Brain microvascular endothelial cell (primary cell): ENCODE data around the gene DUSP5.

Experiments used
- DNase-seq: peaks from one replicate; pipeline ENCODE4 v3.0.0-alpha.2; 2020
- H3K27ac ChIP-seq: fragments of 250-450 bp; sonication (Bioruptor Pico); 2 replicates; pipeline ENCODE4 v1.5.1; 2020; ENCODE audit warnings: mild to moderate bottlenecking, moderate library complexity
- H3K27me3 ChIP-seq: fragments of 250-450 bp; sonication (Bioruptor Pico); replicated peaks from 2 replicates; pipeline ENCODE4 v1.5.1; 2020; ENCODE audit warnings: mild to moderate bottlenecking
- H3K36me3 ChIP-seq: fragments of 250-450 bp; sonication (Bioruptor Pico); replicated peaks from 2 replicates; pipeline ENCODE4 v1.5.1; 2020; ENCODE audit warnings: mild to moderate bottlenecking
- H3K4me3 ChIP-seq: 2 replicates; pipeline ENCODE4 v1.5.1; 2011; ENCODE audit warnings: low read depth, mild to moderate bottlenecking, control low read depth, low read length, moderate library complexity
- in situ Hi-C: cut with HindIII; loops from 2 replicates; pipeline ENCODE4 v1.10.0; 2017; ENCODE audit warnings: low sequenced_read_pairs, low pct_ligation_motif_present
- TF ChIP-seq, protein P1 (sequence below): IDR thresholded peaks from 2 replicates; pipeline ENCODE4 v1.5.1; 2011; ENCODE audit warnings: low read depth, mild to moderate bottlenecking, moderate library complexity, low read length, control low read depth, inconsistent platforms; ENCODE audit errors: missing control alignments

DUSP5 gene

GRCh38 chr10:110522365-110522988 lies 24.8 kb downstream of the DUSP5 start:
- Histone ChIP-seq H3K36me3 (no peaks in the 10 kb centered on the region), H3K27me3 (no peaks in the 10 kb centered on the region), H3K4me3 (no peak overlapping the region), H3K27ac (no peak overlapping the region)
- DNase-seq = no peak
- in situ Hi-C loops = no loop called here
- TF ChIP-seq, protein P1, sequence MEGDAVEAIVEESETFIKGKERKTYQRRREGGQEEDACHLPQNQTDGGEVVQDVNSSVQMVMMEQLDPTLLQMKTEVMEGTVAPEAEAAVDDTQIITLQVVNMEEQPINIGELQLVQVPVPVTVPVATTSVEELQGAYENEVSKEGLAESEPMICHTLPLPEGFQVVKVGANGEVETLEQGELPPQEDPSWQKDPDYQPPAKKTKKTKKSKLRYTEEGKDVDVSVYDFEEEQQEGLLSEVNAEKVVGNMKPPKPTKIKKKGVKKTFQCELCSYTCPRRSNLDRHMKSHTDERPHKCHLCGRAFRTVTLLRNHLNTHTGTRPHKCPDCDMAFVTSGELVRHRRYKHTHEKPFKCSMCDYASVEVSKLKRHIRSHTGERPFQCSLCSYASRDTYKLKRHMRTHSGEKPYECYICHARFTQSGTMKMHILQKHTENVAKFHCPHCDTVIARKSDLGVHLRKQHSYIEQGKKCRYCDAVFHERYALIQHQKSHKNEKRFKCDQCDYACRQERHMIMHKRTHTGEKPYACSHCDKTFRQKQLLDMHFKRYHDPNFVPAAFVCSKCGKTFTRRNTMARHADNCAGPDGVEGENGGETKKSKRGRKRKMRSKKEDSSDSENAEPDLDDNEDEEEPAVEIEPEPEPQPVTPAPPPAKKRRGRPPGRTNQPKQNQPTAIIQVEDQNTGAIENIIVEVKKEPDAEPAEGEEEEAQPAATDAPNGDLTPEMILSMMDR = no peak

DNA sequence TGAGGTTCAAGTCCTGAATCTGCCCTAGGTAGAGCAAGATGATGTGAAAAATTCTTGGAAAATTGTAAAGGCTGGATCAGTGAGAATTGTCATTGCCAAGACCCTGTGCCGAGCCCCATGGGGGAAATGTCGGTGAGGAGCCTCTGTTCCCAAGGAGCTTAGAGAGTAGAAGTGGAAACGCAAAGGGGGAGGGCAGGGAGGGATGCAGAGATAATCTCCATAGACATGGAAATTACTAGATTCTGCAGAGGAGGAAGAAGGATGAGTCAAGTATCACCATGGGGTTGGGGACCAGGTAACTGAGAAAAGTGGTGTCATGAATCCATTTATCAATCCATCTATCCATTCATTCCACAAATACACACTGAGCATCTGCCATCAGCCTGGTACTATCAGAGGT lies 26.0 kb downstream of the DUSP5 start:
- TF ChIP-seq, protein P1 = no peak
- H3K4me3 ChIP-seq = no peak overlapping the region
- in situ Hi-C loops = no loop called here
- H3K27ac ChIP-seq = no peak overlapping the region
- H3K36me3 ChIP-seq = no peaks in the 10 kb centered on the region
- no peak for DNase-seq
- no peaks in the 10 kb centered on the region for H3K27me3 ChIP-seq

- Histone ChIP-seq H3K27me3 (no peaks in the 10 kb centered on the region), H3K4me3 (no peak overlapping the region), H3K27ac (no peak overlapping the region), H3K36me3 (no peaks in the 10 kb centered on the region)
- no peak for DNase-seq
- TF ChIP-seq, protein P1 = no peak
- in situ Hi-C loops = no loop called here
Measured at GRCh38 chr10:110524179-110524858, 26.6 kb downstream of the DUSP5 start.

DNA sequence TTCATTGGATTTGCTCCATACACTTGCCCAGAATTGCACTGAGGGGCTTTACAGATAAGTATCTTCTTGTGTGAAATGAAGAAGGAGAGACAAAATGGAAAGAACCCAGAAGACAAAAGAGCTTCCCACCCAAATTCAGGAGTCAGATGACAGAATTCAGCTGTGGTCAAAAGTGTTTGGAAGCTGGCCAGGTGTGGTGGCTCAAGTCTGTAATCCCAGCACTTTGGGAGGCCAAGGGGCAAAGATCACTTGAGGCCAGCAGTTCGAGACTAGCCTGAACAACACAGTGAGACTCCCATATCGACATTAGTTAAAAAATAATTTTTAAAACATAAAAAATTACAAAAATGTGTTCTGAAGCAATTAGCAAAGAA lies 27.1 kb downstream of the DUSP5 start:
- H3K27me3 ChIP-seq = no peaks in the 10 kb centered on the region
- DNase-seq = no peak
- no peak overlapping the region for H3K27ac ChIP-seq
- in situ Hi-C loops = loop anchor here (25.0 kb wide), 1 partner anchor 188 kb away; no protein-coding TSS in a partner anchor
- no peak overlapping the region for H3K4me3 ChIP-seq
- H3K36me3 ChIP-seq = no peaks in the 10 kb centered on the region
- TF ChIP-seq, protein P1 = no peak

DNA sequence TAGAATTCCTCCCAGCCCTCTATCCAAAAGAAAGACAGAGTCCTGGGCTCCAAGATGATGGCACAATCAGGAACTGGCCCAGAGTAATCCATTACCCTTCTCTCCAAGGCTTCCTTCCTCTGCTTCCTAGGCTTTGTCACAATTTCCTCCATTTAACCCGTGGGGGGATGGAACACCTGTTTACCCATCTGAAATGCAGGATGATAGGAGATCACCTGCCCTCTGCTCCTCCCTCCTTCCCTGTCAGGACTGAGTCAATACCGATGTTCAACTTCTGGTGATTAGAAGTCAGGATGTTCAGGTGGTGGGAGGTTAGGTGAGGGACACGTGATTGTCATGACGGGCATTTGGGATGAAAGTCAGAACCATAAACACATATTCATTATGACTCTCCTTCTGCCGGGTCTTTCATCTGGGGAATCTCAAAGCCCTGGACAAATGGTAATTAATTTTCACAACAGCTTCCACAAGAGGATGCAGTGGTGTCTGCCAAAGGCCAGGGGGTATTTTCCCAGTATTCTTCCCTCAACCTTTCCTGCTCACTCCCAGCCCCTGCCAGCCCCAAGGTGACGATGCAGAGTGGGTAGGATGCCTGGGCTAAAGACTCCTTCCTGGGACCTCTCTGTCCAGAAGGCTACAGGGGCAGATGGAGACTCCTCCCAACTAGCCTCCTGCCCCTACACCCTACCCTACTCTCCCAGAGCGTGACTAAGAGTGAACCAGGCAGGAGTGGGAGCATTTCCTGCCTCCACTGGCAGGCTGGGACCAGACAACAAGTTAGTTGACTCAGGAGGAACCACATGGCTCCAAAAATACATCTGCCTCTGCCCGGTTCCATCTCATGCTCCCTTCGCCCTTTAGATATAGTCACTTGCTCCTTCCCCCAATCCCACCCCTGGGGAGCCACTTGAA lies 27.9 kb downstream of the DUSP5 start:
- Histone ChIP-seq H3K4me3 (no peak overlapping the region), H3K27ac (peak overlapping the region; percentile 17), H3K36me3 (no peaks in the 10 kb centered on the region), H3K27me3 (no peaks in the 10 kb centered on the region)
- TF ChIP-seq, protein P1 = no peak
- no peak for DNase-seq
- in situ Hi-C loops = loop anchor here (25.0 kb wide), 1 partner anchor 188 kb away; no protein-coding TSS in a partner anchor
